HTERT RPE-1 (cell line): Measurements from ENCODE around the gene NCAN.
"Not testable (repeated sequence)": the region's sequence is repeated elsewhere in the genome, so short reads cannot be mapped to it uniquely, and the experiment has no call there.

ENCODE experiments used
- in situ Hi-C: fragments of 300-500 bp; cut with MboI; formaldehyde crosslinking; loops from 4 replicates; pipeline ENCODE4 v1.14.3; 2020; ENCODE audit warnings: low sequenced_read_pairs

The NCAN gene

GRCh38 chr19:19211499-19212420 is at the start of gene NCAN:
TSS of gene NCAN (plus strand) at chr19:19211958. CDS start at chr19:19216954, 4,996 bp downstream.
- in situ Hi-C loops, result no loop called here

GRCh38 chr19:19162495-19162894 is 49.3 kb upstream of the NCAN start:
- in situ Hi-C loops, result no loop called here

GRCh38 chr19:19165396-19165795 is 46.4 kb upstream of the NCAN start:
- in situ Hi-C loops, result no loop called here

GRCh38 chr19:19167612-19168011 is 44.1 kb upstream of the NCAN start:
- in situ Hi-C loops, result no loop called here

GRCh38 chr19:19169236-19170052 is 42.3 kb upstream of the NCAN start:
- in situ Hi-C loops, result no loop called here

GRCh38 chr19:19170053-19170872 is 41.5 kb upstream of the NCAN start, which contains the start of gene MEF2B:
TSS of gene MEF2B (minus strand) at chr19:19170263. CDS start at chr19:19150735, 19,528 bp downstream.
- in situ Hi-C loops, result no loop called here

GRCh38 chr19:19170873-19171672 is 40.7 kb upstream of the NCAN start:
- in situ Hi-C loops, result no loop called here

GRCh38 chr19:19171821-19172532 is 39.8 kb upstream of the NCAN start:
- in situ Hi-C loops, result no loop called here

GRCh38 chr19:19173243-19173642 is 38.5 kb upstream of the NCAN start:
- in situ Hi-C loops, result not testable (repeated sequence)

GRCh38 chr19:19176950-19177349 is 34.8 kb upstream of the NCAN start:
- in situ Hi-C loops, result no loop called here

GRCh38 chr19:19179548-19180441 is 32.0 kb upstream of the NCAN start:
- in situ Hi-C loops, result no loop called here

- in situ Hi-C loops, result no loop called here
Observed at GRCh38 chr19:19181488-19181998, 30.2 kb upstream of the NCAN start.

GRCh38 chr19:19185853-19186740 is 25.7 kb upstream of the NCAN start:
- in situ Hi-C loops, result no loop called here

- in situ Hi-C loops, result no loop called here
Observed at GRCh38 chr19:19186742-19187141, 25.0 kb upstream of the NCAN start.

- in situ Hi-C loops, result no loop called here
Observed at GRCh38 chr19:19191768-19192077, 20.0 kb upstream of the NCAN start.

GRCh38 chr19:19192078-19192882 is 19.5 kb upstream of the NCAN start, which contains the start of the genes BORCS8 and RFXANK:
TSS of gene BORCS8 (minus strand) at chr19:19192152. CDS start at chr19:19192117, 35 bp downstream.
TSS of gene RFXANK (plus strand) at chr19:19192258. CDS start at chr19:19193947, 1,689 bp downstream.
- in situ Hi-C loops, result no loop called here
